SK-N-SH treated with all-trans-retinoic acid at 6 μM for 48 hours (cell line): Measurements from ENCODE around the gene AP1G2.

Source experiments
- ATAC-seq: fragments of 200-7000 bp; cut with Tn5 transposase; 3 replicates; pipeline ENCODE4 v1.9.1; 2020; ENCODE audit warnings: mild to moderate bottlenecking, moderate library complexity
- BACH2 ChIP-seq: fragments of 250-450 bp; sonication (Bioruptor Pico); IDR thresholded peaks from 2 replicates; pipeline ENCODE4 v1.9.0; 2021; ENCODE audit warnings: mild to moderate bottlenecking, borderline replicate concordance
- CREB5 ChIP-seq: fragments of 250-450 bp; sonication (Bioruptor Pico); IDR thresholded peaks from 2 replicates; pipeline ENCODE4 v1.5.1; 2020; ENCODE audit warnings: low read depth, mild to moderate bottlenecking, moderate library complexity
- CSDC2 ChIP-seq: fragments of 250-450 bp; sonication (Bioruptor Pico); IDR thresholded peaks from 2 replicates; pipeline ENCODE4 v1.5.0; 2020; ENCODE audit warnings: mild to moderate bottlenecking, moderate library complexity
- CSRNP3 ChIP-seq: fragments of 250-450 bp; sonication (Bioruptor Pico); IDR thresholded peaks from 2 replicates; pipeline ENCODE4 v1.5.1; 2021; ENCODE audit warnings: mild to moderate bottlenecking, moderate library complexity
- ESRRG ChIP-seq: fragments of 250-450 bp; sonication (Bioruptor Pico); IDR thresholded peaks from 2 replicates; pipeline ENCODE4 v1.6.1; 2021; ENCODE audit warnings: mild to moderate bottlenecking
- GLIS3 ChIP-seq: fragments of 250-450 bp; sonication (Bioruptor Pico); IDR thresholded peaks from 2 replicates; pipeline ENCODE4 v1.5.0; 2020; ENCODE audit warnings: mild to moderate bottlenecking, moderate library complexity
- ISL1 ChIP-seq: fragments of 250-450 bp; sonication (Bioruptor Pico); IDR thresholded peaks from 2 replicates; pipeline ENCODE4 v2.1.2; 2022; ENCODE audit warnings: mild to moderate bottlenecking, moderate library complexity
- OSR1 ChIP-seq: fragments of 250-450 bp; sonication (Bioruptor Pico); IDR thresholded peaks from 2 replicates; pipeline ENCODE4 v1.8.0; 2022; ENCODE audit warnings: moderate library complexity, mild to moderate bottlenecking, inconsistent platforms
- PATZ1 ChIP-seq: fragments of 250-450 bp; sonication (Bioruptor Pico); IDR thresholded peaks from 2 replicates; pipeline ENCODE4 v1.8.0; 2020; ENCODE audit warnings: mild to moderate bottlenecking, moderate library complexity, borderline replicate concordance
- POU6F1 ChIP-seq: fragments of 250-450 bp; sonication (Bioruptor Pico); IDR thresholded peaks from 2 replicates; pipeline ENCODE4 v1.8.0; 2021; ENCODE audit warnings: low read depth, mild to moderate bottlenecking, moderate library complexity, borderline replicate concordance
- PPARA ChIP-seq: fragments of 250-450 bp; sonication (Bioruptor Pico); IDR thresholded peaks from 2 replicates; pipeline ENCODE4 v1.5.0; 2020; ENCODE audit warnings: mild to moderate bottlenecking, borderline replicate concordance
- RARB ChIP-seq: fragments of 250-450 bp; sonication (Bioruptor Pico); IDR thresholded peaks from 2 replicates; pipeline ENCODE4 v1.8.0; 2021; ENCODE audit warnings: mild to moderate bottlenecking, moderate library complexity
- SNAI2 ChIP-seq: fragments of 250-450 bp; sonication (Bioruptor Pico); IDR thresholded peaks from 2 replicates; pipeline ENCODE4 v1.5.0; 2020; ENCODE audit warnings: mild to moderate bottlenecking, moderate library complexity
- TCF4 ChIP-seq: fragments of 250-450 bp; sonication (Bioruptor Pico); IDR thresholded peaks from 2 replicates; pipeline ENCODE4 v1.8.0; 2021; ENCODE audit warnings: mild to moderate bottlenecking, moderate library complexity, borderline replicate concordance
- TOX ChIP-seq: fragments of 250-450 bp; sonication (Bioruptor Pico); IDR thresholded peaks from 2 replicates; pipeline ENCODE4 v1.8.0; 2021; ENCODE audit warnings: mild to moderate bottlenecking, moderate library complexity, borderline replicate concordance
- TSHZ2 ChIP-seq: fragments of 250-450 bp; sonication (Bioruptor Pico); IDR thresholded peaks from 2 replicates; pipeline ENCODE4 v1.5.0; 2020; ENCODE audit warnings: mild to moderate bottlenecking, moderate library complexity
- ZC3H10 ChIP-seq: fragments of 250-450 bp; sonication (Bioruptor Pico); IDR thresholded peaks from 2 replicates; pipeline ENCODE4 v1.5.1; 2021; ENCODE audit warnings: mild to moderate bottlenecking, moderate library complexity
- ZFP3 ChIP-seq: fragments of 250-450 bp; sonication (Bioruptor Pico); IDR thresholded peaks from 2 replicates; pipeline ENCODE4 v1.5.0; 2020; ENCODE audit warnings: mild to moderate bottlenecking, moderate library complexity
- ZFP30 ChIP-seq: fragments of 450-650 bp; formaldehyde crosslinking; IDR thresholded peaks from 2 replicates; pipeline ENCODE4 v1.5.0; 2022; ENCODE audit warnings: mild to moderate bottlenecking, moderate library complexity
- ZNF70 ChIP-seq: fragments of 450-650 bp; formaldehyde crosslinking; IDR thresholded peaks from 2 replicates; pipeline ENCODE4 v1.5.0; 2020; ENCODE audit warnings: mild to moderate bottlenecking, moderate library complexity

AP1G2 gene

GRCh38 chr14:23567186-23568020 lies at the start of gene AP1G2:
AP1G2 (minus strand) TSS chr14:23567791; CDS start chr14:23567314, 477 bp downstream.
- no peak for TF ChIP-seq TOX (CRISPR knock-in tag)
- TF ChIP-seq ESRRG (CRISPR knock-in tag) = 0 out of 2 replicates have a peak, but pooled peaks have one; percentile 5
- peak; percentile 27; the same call in 1 of the 2 replicates for TF ChIP-seq GLIS3 (CRISPR knock-in tag)
- 0 out of 2 replicates have a peak, but pooled peaks have one; percentile 8 for TF ChIP-seq CSRNP3 (CRISPR knock-in tag)
- peak; percentile 19; the same call in 1 of the 2 replicates for TF ChIP-seq PATZ1 (CRISPR knock-in tag)
- no peak for TF ChIP-seq CREB5 (CRISPR knock-in tag)
- ATAC-seq = peak; percentile 84

- TF ChIP-seq BACH2 (no peak), ZFP30 (CRISPR knock-in tag) (no peak), TSHZ2 (CRISPR knock-in tag) (no peak), TOX (CRISPR knock-in tag) (no peak), OSR1 (CRISPR knock-in tag) (no peak), CREB5 (CRISPR knock-in tag) (no peak), ESRRG (CRISPR knock-in tag) (no peak), RARB (no peak), CSDC2 (CRISPR knock-in tag) (no peak), ZC3H10 (no peak), SNAI2 (CRISPR knock-in tag) (no peak), PATZ1 (CRISPR knock-in tag) (no peak), ISL1 (CRISPR knock-in tag) (no peak), POU6F1 (CRISPR knock-in tag) (no peak), ZNF70 (no peak), TCF4 (CRISPR knock-in tag) (no peak), PPARA (no peak), GLIS3 (CRISPR knock-in tag) (no peak), ZFP3 (CRISPR knock-in tag) (no peak)
- ATAC-seq = no peak
Observed at GRCh38 chr14:23615856-23616255, 48.3 kb upstream of the AP1G2 start.
